MM.1S (cell line): ENCODE results near the gene WDR90.

ENCODE experiments used
- CTCF ChIP-seq: fragments of 300-600 bp; sonication (generic); IDR thresholded peaks from 2 replicates; pipeline ENCODE4 v1.5.1; 2016; ENCODE audit warnings: antibody characterized with exemption, low read length, mixed read lengths
- EZH2phosphoT487 ChIP-seq: fragments of 300-600 bp; sonication (generic); IDR thresholded peaks from 2 replicates; pipeline ENCODE4 v1.6.1; 2018; ENCODE audit warnings: antibody characterized with exemption, low read length

- no peak for TF ChIP-seq CTCF
- TF ChIP-seq EZH2phosphoT487: no peak
Measured at GRCh38 chr16:632486-633335, 16.5 kb upstream of the WDR90 start.
